Stimulated activated CD8-positive, alpha-beta memory T cell treated with anti-CD3 and anti-CD28 coated beads, Interleukin-12 subunit alpha, Interleukin-12 subunit beta, amount 100 ng/mL, for 24 hours (primary cell): ENCODE results near the gene CKAP2.
A peak's percentile ranks its signal among the peaks of the same experiment; 100 is the strongest.
"Not testable (repeated sequence)": the region's sequence is repeated elsewhere in the genome, so short reads cannot be mapped to it uniquely, and the experiment has no call there.

Experiments used
- DNase-seq: peaks from one replicate; pipeline ENCODE4 v3.0.0-alpha.2; 2020; ENCODE audit errors: extremely low read depth

CKAP2 gene, protein sequence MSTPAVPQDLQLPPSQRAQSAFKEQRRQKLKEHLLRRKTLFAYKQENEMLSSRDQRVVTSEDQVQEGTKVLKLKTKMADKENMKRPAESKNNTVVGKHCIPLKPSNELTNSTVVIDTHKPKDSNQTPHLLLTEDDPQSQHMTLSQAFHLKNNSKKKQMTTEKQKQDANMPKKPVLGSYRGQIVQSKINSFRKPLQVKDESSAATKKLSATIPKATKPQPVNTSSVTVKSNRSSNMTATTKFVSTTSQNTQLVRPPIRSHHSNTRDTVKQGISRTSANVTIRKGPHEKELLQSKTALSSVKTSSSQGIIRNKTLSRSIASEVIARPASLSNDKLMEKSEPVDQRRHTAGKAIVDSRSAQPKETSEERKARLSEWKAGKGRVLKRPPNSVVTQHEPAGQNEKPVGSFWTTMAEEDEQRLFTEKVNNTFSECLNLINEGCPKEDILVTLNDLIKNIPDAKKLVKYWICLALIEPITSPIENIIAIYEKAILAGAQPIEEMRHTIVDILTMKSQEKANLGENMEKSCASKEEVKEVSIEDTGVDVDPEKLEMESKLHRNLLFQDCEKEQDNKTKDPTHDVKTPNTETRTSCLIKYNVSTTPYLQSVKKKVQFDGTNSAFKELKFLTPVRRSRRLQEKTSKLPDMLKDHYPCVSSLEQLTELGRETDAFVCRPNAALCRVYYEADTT

DNA sequence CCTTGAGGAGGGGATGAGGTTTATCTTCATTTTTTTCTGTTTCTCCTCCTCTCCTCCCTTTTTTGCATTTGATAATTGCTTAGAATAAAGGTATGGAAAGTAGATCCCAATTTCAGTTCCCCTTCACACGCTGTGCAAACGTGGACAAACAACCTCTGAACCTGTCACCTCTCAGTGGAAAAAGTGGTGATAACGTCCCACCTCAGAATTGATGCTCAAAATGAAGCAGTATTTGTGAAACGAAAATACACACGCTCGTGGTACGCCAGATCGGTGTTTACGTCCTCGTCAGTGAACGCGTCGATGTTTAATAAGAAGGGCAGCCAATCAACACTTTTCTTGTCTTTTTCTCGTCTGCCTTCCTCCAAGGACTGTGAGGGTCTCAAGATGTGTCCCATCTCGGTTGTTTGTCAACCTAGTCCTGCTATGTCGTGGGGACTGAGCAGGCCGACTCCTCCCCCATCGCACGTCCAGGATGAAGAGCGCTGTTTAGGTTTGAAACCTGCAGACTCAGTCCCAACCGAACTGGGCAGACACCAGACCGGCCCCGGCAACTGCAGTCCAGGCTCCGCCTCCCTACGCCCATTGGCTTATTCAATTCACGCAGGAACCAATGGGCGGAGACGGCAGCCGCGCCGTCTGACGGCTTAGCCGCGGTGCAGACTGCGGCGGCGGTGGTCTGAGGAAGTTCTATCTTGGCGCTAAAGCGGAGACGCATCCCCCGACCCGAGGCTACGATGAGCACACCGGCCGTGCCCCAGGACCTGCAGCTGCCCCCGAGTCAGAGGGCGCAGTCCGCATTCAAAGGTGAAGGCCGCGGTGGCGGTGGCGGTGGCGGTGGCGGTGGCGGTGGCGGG lies at the start of gene CKAP2:
CKAP2 (plus strand) TSS at position 659 of the 857 bp plus-strand sequence; CDS start at position 738, 79 bp downstream.
- peak; percentile 83 for DNase-seq

GRCh38 chr13:52405767-52406494 lies 49.3 kb upstream of the CKAP2 start, which contains the start of gene THSD1:
THSD1 (minus strand) TSS chr13:52406172; CDS start chr13:52402600, 3,572 bp downstream.
- DNase-seq: no peak

DNA sequence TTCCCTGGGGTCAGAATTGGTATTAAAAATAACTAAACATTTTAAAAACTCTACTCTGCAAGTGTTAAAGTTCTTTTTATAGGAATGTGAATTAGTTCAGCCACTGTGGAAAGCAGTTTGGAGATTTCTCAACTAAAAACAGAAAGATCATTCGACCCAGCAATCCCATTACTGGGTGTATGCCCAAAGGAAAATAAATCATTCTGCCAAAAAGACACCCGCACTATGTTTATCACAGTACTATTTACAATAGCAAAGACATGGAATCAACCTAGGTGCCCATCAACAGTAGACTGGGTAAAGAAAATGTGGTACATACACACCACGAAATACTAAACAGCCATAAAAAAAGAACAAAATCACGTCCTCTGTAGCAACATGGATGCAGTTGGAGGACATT lies 48.6 kb upstream of the CKAP2 start:
- DNase-seq: no peak

DNA sequence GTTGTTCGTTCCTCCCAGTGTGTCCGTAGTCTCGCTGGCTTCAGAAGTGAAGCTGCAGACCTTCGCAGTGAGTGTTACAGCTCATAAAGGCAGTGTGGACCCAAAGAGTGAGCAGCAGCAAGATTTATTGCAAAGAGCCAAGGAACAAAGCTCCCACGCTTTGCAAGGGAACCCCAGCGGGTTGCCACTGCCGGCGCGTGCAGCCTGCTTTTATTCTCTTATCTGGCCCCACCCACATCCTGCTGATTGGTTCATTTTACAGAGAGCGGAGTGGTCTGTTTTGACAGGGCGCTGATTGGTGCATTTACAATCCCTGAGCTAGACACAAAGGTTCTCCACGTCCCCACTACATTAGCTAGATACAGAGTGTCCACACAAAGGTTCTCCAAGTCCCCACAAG lies 47.8 kb upstream of the CKAP2 start:
- not testable (repeated sequence) for DNase-seq

DNA sequence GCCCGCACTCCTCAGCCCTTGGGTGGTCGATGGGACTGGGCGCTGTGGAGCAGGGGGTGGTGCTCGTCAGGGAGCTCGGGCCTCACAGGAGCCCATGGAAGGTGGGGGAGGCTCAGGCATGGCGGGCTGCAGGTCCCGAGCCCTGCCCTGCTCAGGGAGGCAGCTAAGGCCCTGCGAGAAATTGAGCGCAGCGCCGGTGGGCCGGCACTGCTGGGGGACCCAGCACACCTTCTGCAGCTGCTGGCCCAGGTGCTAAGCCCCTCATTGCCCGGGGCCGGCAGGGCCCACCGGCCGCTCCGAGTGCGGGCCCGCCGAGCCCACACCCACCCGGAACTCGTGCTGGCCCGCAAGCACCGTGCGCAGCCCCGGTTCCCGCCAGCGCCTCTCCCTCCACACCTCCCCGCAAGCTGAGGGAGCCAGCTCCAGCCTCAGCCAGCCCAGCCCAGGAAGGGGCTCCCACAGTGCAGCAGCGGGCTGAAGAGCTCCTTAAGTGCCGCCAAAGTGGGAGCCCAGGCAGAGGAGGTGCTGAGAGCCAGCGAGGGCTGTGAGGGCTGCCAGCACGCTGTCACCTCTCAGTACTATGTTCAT lies 47.1 kb upstream of the CKAP2 start:
- not testable (repeated sequence) for DNase-seq

DNA sequence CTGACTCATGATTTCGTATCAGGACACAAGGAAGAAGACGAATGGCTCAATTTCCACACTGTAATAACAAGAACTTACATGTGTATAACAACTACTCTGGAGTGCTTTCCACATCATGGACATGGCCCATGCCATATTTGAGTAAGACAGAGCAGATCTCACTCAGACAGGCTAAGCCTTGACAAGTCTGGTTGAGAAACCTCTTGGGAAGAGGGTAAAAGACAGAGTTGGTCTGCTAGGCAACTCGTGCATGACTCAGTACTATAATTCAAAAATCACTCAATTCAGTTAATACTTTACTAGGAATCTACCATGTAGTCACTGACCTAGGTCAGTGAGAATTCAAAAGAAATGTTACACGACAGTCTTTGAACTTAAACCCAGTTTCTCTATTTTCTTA lies 43.6 kb upstream of the CKAP2 start:
- DNase-seq: no peak

DNA sequence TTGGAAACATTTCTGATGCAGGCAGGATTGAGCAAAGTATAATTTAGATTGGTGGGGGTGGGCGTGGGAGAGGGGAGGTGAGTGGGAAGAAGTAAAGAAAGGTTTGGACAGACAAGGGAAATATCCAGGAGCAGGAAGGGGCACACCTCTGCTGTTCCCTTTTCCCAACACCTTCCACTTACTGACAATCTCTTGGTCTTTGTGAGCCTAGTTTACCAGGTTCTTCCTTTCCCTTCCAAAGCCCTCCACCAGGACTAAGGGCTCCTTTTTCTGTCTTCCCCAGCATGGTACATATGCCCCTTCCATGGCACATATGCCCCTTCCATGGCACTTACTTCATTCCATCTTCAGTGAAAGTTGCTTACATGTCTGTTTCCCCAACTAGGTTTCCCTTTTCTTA lies 43.1 kb upstream of the CKAP2 start:
- no peak for DNase-seq

DNA sequence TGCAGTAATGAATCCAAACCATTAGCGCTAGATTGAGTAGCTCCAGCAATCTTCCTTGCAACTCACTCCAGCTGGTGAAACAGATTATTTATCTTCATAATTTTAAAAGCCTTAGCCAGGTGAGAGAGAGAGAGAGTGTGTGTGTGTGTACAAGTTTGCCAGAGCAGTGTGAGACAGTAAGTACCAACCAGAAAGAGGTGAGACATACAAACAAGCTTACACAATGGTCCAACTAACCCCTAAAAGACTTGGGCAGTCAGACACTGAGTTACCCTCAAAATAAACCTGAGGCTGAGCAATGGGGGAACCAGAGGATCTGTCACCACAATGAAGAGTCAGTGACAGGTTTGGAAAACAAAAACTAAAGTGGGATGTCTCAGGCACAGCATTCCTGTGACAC lies 41.2 kb upstream of the CKAP2 start:
- DNase-seq: no peak

- DNase-seq: no peak
Measured at GRCh38 chr13:52414963-52415362, 40.3 kb upstream of the CKAP2 start.

GRCh38 chr13:52419080-52419479 lies 36.2 kb upstream of the CKAP2 start:
- DNase-seq: no peak

GRCh38 chr13:52421216-52421615 lies 34.1 kb upstream of the CKAP2 start:
- no peak for DNase-seq

GRCh38 chr13:52428295-52428694 lies 27.0 kb upstream of the CKAP2 start:
- no peak for DNase-seq

GRCh38 chr13:52432456-52432855 lies 22.8 kb upstream of the CKAP2 start:
- no peak for DNase-seq

DNA sequence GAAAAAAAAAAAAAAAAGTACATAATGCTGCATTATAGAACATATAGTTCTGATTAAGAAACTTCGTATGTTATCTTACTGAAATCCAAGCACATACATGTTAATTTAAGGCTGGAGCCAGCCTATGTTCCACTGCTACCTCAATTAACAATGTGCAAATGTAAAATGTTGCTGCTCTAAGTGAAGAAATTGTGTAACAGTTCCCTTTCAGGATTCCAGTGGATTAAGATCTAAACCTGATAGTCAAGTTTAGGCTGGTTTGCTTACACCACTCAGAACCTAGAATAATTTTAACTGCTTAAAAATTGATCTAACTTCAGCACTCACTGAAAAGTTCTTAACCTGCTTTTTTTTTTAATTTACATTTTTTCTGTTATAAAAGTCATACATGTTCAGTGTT lies 9.0 kb upstream of the CKAP2 start:
- DNase-seq: no peak

DNA sequence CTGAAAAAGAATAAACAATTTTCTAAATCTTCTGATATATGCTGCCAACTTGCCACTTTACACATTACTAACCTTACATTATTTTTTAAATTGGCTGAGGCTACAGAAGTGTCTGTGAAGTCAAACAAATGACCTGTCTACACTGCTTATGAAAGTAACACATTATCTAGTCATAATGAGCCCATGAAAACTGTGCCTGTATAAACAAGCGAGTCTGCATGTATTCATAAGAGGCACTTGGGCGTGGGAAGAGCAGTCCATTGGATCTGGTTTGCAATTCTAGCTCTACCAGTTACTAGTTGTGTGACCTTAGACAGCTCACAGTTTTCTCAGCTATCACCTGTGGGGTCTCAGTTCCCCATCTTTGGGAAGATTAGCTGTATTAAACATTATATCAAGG lies 7.9 kb upstream of the CKAP2 start:
- no peak for DNase-seq

DNA sequence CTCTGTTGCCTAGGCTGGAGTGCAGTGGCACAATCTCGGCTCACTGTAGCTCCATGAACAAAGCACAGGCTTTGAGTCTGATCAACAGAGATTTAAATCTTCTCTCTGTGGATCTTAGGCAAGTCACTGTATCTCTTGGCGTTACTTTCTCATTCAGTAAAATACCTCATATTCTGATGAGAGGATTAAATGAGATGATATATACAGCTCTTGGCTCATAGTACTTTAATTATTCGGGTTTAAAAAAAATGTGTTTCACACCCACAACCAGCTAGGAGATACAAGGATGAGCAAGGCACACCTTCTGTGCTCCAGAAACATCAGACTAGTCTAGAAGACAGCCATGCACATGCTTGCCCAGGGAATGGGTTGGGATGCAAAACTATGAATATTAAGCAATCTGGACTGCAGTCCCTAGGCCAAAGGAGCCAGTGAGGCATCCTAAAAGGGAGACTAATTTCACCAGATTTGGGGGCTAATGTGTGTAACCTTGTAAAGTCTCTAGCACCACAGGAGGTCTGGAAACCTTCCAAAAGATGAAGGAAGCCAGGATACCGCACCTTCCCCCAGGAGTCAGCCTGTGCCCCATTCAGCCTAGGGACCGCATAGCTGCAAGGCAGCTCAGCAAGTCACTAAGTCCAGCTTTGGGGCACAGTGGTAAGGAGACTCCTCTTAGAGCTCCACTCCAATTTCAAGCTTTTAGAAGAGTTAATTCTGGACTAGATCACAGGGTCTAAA lies 7.3 kb upstream of the CKAP2 start:
- DNase-seq: no peak

- no peak for DNase-seq
Measured at GRCh38 chr13:52449331-52450011, 5.8 kb upstream of the CKAP2 start.

DNA sequence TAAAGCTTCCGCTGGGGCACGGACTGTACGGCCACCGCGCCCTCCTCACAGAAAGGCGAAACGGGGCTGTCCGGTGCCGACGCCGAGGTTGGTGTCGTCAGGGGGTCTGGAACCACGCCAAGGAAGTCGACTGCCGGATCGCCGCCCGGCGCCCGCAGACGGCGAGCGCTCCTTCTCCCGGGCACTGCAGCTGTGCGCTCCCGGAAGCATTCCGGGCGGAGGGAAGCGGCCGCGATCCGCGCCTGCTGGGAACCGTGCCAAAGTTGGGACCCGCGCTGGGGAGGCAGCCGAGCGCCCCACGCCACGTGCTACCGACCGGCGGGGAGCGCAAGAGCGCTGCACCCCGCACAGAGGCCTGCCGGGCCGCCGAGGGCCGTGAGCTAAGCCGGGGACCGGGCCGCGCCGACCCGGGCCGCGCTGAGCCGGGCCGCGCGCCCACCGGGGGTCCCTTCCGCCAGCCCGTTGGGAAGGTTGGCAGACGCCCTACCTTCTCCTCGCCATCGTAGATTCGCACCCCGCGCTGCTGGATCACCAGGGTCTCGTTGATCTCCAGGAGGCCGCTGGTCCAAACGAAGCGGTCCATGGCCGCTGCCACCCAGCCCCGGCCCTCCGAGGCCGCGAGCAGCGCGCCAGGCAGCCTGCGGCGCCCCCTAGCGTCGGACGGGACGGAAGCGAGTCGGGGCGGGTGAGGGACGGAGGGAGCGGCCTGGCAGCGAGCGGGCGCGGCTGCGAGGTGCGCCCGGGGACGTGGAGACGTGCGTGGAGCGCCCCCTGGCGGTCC lies 5.1 kb upstream of the CKAP2 start, which contains the start of gene VPS36:
VPS36 (minus strand) TSS at position 623 of the 781 bp plus-strand sequence; CDS start at position 583, 40 bp downstream.
- peak; percentile 90 for DNase-seq

DNA sequence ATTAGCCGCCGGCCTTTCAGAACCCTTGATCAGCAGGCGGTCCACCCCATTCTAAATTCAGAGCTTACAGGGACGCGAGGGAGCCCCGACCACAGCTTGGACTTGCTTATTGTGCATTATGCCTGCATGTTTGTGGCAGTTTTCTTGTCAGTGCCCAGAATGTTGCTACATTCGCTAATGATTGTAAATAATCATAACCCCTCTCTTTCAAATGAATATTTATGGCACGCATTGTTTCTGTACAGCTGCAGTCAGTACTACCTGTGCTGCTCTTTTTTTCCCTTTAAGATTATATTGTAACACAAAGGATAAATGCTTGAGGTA lies 4.5 kb upstream of the CKAP2 start:
- no peak for DNase-seq
